HG03439 (cell line): ENCODE data around the gene PFDN6.
"Not testable (repeated sequence)": the region's sequence is repeated elsewhere in the genome, so short reads cannot be mapped to it uniquely, and the experiment has no call there.

Source experiments
- ATAC-seq: cut with Tn5 transposase; IDR thresholded peaks from one replicate; pipeline ENCODE4 v1.9.1; 2021; ENCODE audit warnings: mild to moderate bottlenecking, moderate library complexity; ENCODE audit not compliant: unreplicated experiment

The PFDN6 gene

DNA sequence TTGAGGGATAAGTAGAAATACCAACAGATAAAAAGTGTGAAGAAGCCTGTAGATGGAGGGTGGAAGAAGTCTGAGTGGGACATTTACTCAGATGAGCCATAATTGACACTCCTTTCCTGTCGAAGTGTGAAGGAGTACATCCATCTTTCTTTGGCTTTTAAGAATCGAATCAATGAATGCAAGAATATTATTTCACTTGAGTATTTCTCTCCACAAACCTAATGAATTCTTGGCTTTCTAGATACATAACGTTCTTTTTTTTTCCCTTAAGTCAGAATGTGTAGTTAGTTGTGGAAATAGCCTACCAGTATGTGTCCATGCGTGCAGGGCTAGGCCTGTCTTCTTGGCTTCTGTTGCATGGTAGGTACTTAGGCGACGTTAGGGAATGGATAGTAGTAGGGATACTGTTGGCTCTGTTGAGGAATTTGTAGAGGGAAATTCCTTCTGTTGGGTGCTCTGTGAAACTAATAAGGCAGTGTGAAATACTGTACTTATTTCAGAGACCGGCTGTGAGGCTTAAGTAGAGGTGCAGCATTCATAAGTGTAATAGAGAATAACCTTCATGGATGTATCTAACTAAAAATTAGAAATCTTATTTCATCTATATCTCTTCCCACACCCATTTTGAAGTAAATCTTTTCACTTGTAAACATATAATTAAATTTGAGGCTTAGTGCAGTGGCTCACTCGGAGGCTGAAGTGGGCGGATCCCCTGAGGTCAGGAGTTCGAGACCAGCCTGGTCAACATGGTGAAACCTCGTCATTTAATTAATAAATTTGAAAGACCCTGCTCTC lies 16.1 kb upstream of the PFDN6 start:
- no peak for ATAC-seq

DNA sequence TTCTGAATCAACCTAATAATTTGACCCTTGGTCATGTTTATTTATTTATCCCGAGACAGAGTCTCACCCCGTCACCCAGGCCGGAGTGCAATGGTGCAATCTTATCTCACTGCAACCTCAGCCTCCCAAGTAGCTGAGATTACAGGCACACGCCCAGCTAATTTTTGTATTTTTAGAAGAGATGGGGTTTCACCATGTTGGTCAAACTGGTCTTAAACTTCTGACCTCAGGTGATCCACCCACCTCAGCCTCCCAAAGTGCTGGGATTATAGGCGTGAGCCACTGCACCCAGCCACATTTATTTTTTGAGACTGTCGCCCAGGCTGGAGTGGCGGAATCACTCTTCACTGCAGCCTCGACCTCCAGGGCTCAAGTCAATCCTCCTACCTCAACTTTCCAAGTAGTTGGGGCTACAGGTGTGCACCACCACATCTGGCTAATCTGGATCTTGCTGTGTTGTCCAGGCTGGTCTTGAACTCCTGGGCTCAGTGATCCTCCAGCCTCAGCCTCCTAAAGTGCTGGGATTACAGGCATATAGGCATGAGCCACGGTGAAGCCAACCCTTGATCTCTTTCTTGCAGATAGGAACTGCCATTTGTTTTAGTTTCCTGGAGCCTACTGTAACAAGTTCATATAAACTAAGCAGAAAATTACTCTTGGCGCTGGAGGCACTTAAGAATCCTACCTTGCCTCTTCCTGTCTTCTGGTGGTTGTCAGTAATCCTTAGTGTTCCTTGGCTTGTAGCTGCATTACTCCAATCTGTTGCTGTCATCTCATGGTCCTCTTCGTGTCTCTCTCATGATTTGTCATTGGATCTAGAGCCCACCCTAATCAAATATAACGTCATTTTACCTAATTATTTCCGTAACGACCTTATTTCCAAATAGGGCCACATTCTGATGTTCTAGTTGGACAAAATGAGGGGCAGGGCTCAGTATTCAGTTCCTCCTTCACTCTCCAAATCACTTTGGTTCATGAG lies 15.2 kb upstream of the PFDN6 start:
- no peak for ATAC-seq

DNA sequence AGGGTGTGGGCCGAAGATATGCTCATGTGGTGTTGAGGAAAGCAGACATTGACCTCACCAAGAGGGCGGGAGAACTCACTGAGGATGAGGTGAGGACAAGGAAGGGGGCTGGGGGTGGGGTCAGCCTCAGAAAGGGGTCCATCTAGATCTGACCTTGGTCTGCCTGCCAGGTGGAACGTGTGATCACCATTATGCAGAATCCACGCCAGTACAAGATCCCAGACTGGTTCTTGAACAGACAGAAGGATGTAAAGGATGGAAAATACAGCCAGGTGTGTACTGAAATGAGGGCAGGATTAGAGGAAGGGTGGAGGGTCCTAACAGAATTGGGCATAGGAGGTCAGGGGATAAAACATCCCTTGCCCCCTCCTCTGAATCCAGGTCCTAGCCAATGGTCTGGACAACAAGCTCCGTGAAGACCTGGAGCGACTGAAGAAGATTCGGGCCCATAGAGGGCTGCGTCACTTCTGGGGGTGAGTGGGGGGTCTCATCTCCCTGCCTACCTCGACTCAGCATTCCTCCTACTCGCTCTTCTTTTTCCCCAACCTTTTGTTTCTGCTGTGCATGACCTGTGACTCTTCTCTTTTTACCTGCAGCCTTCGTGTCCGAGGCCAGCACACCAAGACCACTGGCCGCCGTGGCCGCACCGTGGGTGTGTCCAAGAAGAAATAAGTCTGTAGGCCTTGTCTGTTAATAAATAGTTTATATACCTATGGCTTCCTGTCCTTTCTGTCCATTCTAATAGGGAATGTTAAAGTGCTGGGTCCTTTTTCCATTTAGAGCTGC lies 13.4 kb upstream of the PFDN6 start:
- not testable (repeated sequence) for ATAC-seq

DNA sequence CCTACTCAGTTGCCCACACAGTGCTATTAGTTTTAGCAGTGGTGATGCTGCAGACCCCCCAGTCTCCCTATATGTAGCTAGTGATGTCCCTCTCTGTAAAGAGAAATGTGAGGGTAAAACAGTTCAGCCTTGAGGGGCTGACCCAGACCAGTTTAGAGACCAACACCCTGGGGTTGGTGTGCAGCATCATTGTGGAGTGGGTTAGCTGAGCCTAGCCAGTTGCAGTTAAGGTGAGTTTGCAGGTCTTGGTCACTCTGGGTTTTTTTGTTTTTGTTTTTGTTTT lies 12.9 kb upstream of the PFDN6 start:
- no peak for ATAC-seq

DNA sequence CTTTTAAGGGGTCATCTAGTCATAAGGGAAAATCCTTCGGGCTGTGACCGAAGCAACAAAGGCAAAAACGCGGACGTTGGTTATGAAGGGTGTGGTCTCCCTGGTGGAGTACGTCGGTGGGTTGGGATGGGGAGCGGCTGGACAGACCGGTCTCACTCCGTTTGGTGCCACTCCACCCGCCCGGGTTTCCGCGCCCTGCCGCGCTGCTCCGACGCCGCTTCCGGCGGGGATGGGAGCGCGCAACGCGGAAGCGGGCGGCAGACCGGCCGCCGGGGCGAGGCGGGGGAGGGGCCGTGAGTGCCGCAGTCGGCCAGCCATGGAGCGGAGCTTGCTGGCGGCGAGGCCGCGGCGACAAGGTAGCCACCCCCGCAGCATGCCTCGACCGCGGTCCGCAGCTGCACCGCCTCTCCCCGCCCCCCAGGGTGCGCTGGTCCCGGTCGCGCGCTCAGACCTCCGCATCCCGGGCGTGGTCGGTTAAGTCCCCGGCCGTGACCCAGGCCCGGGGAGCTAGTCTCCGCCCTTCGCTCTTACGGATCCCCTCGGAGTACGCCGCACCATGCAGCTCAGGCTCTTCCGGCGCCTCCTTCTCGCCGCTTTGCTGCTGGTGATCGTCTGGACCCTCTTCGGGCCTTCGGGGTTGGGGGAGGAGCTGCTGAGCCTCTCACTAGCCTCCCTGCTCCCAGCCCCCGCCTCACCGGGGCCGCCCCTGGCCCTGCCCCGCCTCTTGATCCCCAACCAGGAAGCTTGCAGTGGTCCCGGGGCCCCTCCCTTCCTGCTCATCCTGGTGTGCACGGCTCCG lies 12.3 kb upstream of the PFDN6 start, which contains the start of gene B3GALT4:
TSS of gene B3GALT4 (plus strand) at position 260 of the 799 bp plus-strand sequence. CDS start at position 557, 297 bp downstream.
- peak; percentile 55 for ATAC-seq

DNA sequence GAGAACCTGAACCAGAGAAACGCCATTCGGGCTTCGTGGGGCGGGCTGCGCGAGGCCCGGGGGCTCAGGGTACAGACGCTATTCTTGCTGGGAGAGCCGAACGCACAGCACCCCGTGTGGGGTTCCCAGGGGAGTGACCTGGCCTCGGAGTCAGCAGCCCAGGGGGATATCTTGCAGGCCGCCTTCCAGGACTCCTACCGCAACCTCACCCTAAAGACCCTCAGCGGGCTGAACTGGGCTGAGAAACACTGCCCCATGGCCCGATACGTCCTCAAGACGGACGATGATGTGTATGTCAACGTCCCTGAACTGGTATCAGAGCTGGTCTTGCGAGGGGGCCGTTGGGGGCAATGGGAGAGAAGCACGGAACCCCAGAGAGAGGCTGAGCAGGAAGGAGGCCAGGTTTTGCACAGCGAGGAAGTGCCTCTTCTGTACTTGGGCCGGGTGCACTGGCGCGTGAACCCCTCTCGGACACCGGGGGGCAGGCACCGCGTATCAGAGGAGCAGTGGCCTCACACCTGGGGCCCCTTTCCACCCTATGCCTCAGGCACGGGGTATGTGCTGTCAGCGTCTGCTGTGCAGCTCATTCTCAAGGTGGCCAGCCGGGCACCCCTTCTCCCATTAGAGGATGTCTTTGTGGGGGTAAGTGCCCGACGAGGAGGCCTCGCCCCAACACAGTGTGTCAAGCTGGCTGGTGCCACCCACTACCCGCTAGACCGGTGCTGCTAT lies 11.6 kb upstream of the PFDN6 start:
- ATAC-seq: peak; percentile 15

DNA sequence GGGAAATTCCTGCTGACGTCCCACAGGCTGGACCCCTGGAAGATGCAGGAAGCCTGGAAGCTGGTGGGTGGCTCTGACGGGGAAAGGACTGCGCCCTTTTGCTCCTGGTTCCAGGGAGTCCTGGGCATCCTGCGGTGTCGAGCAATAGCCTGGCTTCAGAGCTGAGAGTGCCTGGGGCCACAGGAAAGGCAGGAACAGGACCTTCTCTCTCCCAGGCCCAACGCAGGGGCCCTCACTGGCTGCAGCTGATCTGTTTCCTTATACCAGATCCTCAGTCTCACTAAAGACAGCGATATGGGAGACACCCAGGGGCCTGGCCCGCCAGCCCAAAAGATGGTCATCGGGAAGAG lies 11.0 kb upstream of the PFDN6 start:
- no peak for ATAC-seq

DNA sequence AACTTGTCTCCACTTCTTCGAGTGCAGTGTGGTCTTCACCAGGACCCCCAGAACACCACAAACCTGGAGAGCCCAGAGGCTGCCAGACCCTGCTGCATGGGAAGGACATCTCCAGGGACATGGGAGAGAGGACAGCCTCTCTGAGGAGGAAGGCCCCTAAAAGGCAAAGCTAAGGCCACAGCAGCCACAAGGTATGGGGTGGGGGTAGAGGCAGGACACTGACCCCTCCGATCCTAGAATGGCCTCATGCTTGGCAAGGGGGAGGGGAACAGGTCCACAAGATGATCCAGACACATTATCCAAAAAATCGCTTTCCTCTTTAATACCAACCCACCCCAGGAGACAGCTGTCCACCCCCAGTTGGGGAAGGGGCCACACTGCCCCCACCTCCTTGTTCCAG lies 10.6 kb upstream of the PFDN6 start:
- no peak for ATAC-seq

DNA sequence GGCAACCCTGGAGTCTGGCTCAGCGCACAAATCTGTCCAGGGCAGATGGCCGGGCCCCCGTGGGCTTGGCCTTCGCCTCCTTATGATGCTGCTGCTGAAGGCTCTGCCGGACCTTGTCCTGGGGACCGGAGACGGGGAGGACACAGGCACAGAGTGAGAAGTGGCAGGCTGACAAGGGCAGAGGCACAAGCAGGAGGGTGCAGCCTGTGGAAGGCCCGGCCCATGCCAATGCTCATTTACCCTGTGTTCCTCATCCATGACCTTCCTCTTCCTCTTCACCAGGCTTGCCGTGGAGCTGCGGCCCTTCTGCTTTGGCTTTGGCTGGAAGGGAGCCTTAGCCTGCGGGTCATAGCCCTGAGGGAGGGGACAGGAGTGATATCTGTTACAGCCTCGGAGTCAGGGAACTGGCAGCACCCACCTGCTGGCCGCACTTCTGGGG lies 10.1 kb upstream of the PFDN6 start:
- no peak for ATAC-seq

DNA sequence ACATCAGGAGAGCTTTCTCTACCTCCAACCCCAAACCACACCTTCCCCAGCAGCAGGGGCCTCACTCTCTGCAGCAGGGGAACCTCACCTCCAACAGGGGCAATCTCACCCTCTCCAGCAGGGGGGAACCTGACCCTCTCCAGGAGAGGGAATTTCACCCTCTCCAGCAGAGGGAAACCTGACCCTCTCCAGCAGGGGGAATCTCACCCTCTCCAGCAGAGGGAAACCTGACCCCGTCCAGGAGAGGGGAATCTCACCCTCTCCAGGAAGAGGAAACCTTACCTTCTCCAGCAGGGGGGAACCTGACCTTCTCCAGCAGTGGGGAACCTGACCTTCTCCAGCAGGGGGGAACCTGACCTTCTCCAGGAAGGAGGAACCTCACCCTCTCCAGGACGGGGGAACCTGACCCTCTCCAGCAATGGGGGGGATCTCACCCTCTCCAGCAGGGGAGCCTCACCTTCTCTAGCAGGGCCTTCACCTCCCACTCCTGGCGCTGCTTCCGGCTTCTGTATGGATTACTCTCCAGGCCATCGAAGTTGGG lies 9.4 kb upstream of the PFDN6 start:
- no peak for ATAC-seq

DNA sequence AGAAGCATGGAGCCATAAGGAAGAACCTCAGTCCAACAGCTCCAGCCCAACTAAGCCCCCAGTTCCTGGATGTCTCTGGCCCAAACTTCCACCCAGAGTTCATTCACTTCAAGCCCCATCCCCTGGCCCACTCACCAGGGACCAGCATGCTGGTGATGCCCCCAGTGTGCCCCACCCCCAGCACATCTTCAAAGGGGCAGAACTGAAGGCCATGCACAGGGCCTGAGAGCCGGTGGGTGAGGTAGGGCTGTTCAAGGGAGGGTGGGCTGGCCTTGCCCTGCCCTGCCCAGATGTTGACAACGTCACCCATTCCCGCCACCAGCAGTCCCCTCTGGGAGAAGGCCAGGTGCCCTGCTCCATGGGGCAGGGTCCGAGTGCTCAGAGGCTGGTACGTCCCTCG lies 8.9 kb upstream of the PFDN6 start:
- no peak for ATAC-seq

DNA sequence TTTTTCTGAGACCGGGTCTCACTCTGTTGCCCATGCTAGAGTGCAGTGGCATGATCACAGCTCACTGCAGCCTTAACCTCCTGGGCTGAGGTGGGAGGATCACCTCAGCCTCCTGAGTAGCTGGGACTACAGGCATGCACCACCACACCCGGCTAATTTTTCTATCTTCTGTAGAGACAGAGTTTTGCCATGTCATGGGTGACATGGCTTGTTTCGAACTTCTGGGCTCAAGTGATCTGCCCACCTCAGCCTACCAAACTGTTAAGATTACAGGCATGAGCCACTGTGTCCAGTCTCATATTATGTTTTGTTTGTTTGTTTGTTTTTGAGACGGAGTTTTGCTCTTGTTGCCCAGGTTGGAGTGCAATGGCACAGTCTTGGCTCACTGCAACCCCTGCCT lies 4.2 kb upstream of the PFDN6 start:
- not testable (repeated sequence) for ATAC-seq

DNA sequence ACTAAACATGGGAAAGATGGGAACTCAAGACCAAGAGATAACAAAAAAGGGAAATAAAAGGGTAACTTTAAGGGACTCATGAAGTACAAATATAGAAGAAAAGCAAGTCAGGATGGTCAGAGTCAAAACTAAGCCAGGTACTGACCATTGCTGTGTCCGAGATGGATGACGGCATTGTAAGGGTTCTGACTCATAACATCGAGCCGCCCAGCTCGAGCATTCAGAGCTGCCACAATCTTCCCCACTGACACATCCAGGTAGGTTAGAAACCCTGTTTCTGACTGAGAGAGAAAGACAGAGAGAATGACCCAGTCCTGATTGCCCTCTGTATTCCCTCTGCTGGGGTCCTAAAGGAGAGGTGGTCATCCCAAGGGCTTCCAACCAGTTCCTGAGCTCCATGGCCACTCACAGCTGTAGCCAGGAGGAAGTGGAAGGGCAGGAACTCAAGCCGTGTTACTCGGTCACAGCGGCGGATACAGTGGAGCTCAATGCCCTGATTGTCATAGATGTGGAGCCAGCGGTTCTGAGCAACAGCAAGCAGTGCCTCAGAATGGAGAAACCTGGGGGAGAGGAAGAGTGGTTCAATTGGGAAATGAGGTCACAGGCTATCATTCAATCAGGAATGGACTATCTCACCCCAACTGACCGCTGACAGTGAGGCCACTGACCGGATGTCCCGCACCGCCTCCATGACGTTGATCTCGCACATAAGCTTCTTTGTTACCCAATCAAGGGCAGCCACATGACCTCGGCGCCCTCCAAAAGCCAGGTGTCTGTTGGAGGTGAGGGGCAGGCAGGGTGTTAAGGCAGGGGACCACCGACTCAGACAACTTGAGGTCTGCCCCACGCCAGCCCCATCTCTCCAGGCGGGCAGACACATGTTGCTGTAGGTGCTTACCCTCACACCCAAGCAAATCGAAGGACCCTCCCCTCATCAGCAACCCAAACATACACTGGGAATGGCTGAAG lies 2.2 kb upstream of the PFDN6 start:
- ATAC-seq: no peak

DNA sequence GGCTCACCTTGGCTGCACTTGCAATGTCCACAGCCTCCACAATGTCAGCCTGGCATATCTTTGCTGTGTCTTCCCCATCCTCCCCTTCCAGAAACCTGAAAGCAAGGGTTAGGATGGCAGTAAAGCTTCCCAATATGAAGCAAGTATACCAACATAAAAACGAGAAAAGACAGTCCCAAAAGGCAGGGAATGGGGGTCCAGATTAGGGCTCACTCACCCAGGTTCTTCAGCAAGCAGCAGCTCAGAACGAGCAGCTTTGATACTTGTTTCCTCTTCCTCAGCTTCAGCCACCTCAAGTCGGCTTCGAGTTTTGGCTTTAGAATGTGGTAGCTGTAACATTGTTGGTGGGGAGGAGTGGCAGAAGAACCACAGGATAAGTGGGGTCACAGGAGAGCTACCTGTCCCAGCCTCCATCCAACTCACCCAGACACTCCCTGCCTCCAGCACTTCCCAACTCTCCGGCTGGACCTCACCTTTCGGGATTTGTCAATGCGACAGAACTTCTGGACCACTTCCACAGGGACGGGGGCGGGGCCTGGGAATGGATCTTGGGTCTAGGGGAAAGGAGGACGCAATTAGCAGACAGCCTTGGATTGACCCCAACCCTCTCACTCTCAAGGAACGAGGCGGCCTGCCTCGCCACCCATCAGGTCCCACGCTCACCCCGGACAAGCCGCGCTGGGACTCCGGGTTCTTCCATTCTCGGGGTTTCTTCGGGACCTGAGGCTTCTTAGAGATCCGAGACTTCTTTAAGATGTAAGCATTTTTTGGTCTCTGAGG lies 1.1 kb upstream of the PFDN6 start:
- no peak for ATAC-seq

DNA sequence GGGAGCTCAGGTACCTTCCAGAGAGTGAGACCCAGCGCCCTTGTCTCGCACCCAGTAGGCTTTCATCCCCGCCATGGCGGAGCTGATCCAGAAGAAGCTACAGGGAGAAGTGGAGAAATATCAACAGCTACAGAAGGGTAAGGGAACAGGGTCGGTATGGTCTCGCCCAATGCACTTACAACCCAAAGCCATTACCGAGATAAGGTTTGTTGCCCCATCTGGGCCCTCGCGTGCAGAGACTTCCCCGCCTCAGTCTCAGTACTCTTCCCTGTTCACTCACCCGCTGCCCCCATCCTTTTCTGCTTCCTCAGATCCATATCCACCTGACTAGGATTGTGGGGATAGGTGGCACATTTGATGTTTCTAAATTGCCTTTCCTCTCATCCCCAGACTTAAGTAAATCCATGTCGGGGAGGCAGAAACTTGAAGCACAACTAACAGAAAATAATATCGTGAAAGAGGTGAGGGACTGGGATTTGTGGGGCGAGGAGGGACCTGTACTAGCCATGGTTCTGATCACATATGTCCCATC lies 449 bp downstream of the PFDN6 start:
- ATAC-seq: no peak

DNA sequence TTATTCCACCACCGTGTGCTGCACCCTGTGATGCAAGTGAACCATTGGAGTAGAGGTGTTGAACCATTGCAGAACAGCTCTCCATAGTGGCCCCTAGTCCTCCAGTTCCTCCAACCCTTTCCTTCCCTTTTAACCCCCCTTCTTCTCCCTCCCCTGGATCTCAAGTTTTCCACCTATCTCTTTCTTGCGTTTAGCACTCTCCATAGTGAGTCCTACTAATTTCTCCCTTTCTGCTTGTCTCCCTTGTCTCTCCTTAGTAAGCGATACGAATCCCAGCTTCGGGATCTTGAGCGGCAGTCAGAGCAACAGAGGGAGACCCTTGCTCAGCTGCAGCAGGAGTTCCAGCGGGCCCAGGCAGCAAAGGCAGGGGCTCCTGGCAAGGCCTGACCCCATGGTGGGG lies 1.1 kb downstream of the PFDN6 start:
- ATAC-seq: no peak

DNA sequence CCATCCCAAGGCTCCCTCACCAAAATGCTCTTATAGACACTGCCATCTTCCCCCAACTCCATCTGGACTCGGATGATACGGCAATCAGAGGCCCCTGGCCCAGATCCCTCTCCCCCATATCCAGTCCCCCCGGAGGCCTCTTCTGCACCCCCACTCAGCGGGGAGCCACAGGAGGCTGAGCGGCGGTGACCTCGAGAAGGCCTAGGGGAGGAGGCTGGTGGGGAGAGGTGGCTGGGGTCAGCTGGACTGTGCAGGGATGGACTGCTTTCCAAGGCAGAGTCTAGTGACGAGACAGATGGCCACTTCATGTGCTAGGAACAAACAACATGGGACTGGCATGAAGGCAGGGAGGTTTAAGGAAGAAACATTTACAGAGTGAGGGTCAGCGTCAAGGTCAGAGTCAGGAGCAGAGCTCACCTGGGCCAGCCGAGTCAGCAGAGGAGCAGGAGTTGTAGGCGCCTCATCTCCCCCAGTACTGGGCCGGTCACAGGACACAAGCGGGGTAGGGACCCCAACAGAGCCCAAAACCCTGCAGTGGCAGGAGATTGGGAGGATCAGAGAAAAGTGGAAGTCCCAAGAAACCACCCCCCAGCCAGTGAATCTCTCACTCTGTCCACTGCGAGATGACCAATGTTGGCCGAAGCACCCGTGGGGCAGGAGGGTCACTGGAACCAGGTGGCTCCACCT lies 3.7 kb downstream of the PFDN6 start:
- no peak for ATAC-seq
